ENCODE data around the gene TICAM2.
A peak's percentile ranks its signal among the peaks of the same experiment; 100 is the strongest.

TICAM2 gene

GRCh38 chr5:115585265-115585664 lies 17.0 kb downstream of the TICAM2 start:
- in situ Hi-C loops (cut with MboI; ENCODE audit: low sequenced_read_pairs, unreplicated experiment), result loop anchor here (25.0 kb wide), 2 partner anchors 273 to 498 kb away; no protein-coding TSS in a partner anchor
- no peak for TF ChIP-seq CTCF (IDR thresholded peaks at IDR 0.05; ENCODE audit: borderline replicate concordance, control extremely low read depth, extremely low read depth, insufficient read depth, missing control alignments)
- no peak for DNase-seq (ENCODE audit: low spot score)

- TF ChIP-seq CTCF (IDR thresholded peaks at IDR 0.05; ENCODE audit: borderline replicate concordance, control extremely low read depth, extremely low read depth, insufficient read depth, missing control alignments), result no peak
- in situ Hi-C loops (cut with MboI; ENCODE audit: low sequenced_read_pairs, unreplicated experiment), result loop anchor here (25.0 kb wide), 2 partner anchors 272 to 497 kb away; no protein-coding TSS in a partner anchor
Measured at GRCh38 chr5:115584501-115584900, 17.8 kb downstream of the TICAM2 start.

GRCh38 chr5:115583474-115583873 lies 18.8 kb downstream of the TICAM2 start:
- in situ Hi-C loops (cut with MboI; ENCODE audit: low sequenced_read_pairs, unreplicated experiment), result loop anchor here (25.0 kb wide), 2 partner anchors 271 to 496 kb away; no protein-coding TSS in a partner anchor

More at GRCh38 chr5:115584501-115584900, 17.8 kb downstream of the TICAM2 start:
- DNase-seq (ENCODE audit: low spot score), result no peak

GRCh38 chr5:115580941-115581340 lies 21.3 kb downstream of the TICAM2 start:
- in situ Hi-C loops (cut with MboI; ENCODE audit: low sequenced_read_pairs, unreplicated experiment), result loop anchor here (25.0 kb wide), 2 partner anchors 269 to 494 kb away; no protein-coding TSS in a partner anchor
- TF ChIP-seq CTCF (IDR thresholded peaks at IDR 0.05; ENCODE audit: borderline replicate concordance, control extremely low read depth, extremely low read depth, insufficient read depth, missing control alignments), result no peak
- DNase-seq (ENCODE audit: low spot score), result no peak

More at GRCh38 chr5:115583474-115583873, 18.8 kb downstream of the TICAM2 start:
- no peak for DNase-seq (ENCODE audit: low spot score)
- no peak for TF ChIP-seq CTCF (IDR thresholded peaks at IDR 0.05; ENCODE audit: borderline replicate concordance, control extremely low read depth, extremely low read depth, insufficient read depth, missing control alignments)

- peak; percentile 30 for DNase-seq (ENCODE audit: low spot score)
- in situ Hi-C loops (cut with MboI; ENCODE audit: low sequenced_read_pairs, unreplicated experiment), result loop anchor here (25.0 kb wide), 2 partner anchors 267 to 492 kb away; no protein-coding TSS in a partner anchor
- no peak for TF ChIP-seq CTCF (IDR thresholded peaks at IDR 0.05; ENCODE audit: borderline replicate concordance, control extremely low read depth, extremely low read depth, insufficient read depth, missing control alignments)
Measured at GRCh38 chr5:115579747-115580173, 22.5 kb downstream of the TICAM2 start.

- no peak for DNase-seq (ENCODE audit: low spot score)
- in situ Hi-C loops (cut with MboI; ENCODE audit: low sequenced_read_pairs, unreplicated experiment), result loop anchor here (25.0 kb wide), 2 partner anchors 267 to 492 kb away; no protein-coding TSS in a partner anchor
- TF ChIP-seq CTCF (IDR thresholded peaks at IDR 0.05; ENCODE audit: borderline replicate concordance, control extremely low read depth, extremely low read depth, insufficient read depth, missing control alignments), result no peak
Measured at GRCh38 chr5:115579216-115579615, 23.1 kb downstream of the TICAM2 start.

Data from GM13976 (cell line).